HepG2 (cell line): ENCODE measurements around the gene RCC2. TPM values are rescaled to one million over a fixed set of nuclear protein-coding genes. Genes with fewer than 3 reads are reported as not detected.

Source experiments
- ATAC-seq: fragments of 200-7000 bp; cut with Tn5 transposase; 3 replicates; pipeline ENCODE4 v1.9.1; 2020; ENCODE audit warnings: mild to moderate bottlenecking, moderate library complexity
- BruUV-seq: library from RNA; stranded (reverse); fragments of 400-500 nt; replicated peaks from 2 replicates; lab custom pipeline; 2021; lab: Mats Ljungman, UMichigan
- CTCF ChIA-PET: fragments of 300-600 bp; formaldehyde crosslinking; extraction: SDS; loops from one replicate; lab custom pipeline; 2021; ENCODE audit warnings: low total read pairs, inconsistent platforms, low intra/inter-chr PET ratio; lab: Yijun Ruan, JAX
- POLR2A ChIA-PET: fragments of 350-600 bp; sonication (Branson Sonifier 250); formaldehyde crosslinking; loops from one replicate; lab custom pipeline; 2020; ENCODE audit warnings: antibody characterized with exemption, inconsistent platforms; lab: Yijun Ruan, JAX
- DNase-seq: peaks from one replicate; pipeline ENCODE4 v3.0.0-alpha.2; 2015; ENCODE audit warnings: low spot score
- FAIRE-seq: peaks from 3 replicates; lab custom pipeline; 2011; peaks lifted over from hg19 to GRCh38; lab: Jason Lieb, UNC
- H2AFZ ChIP-seq: one replicate; pipeline ENCODE4 v1.6.1; 2011; ENCODE audit warnings: low read length, inconsistent platforms
- H3K27ac ChIP-seq: fragments of 300-600 bp; 3 replicates; pipeline ENCODE4 v1.8.0; 2011; ENCODE audit warnings: mixed run types, mild to moderate bottlenecking, mixed read lengths, low read length, inconsistent platforms; ENCODE audit not compliant: insufficient read depth; ENCODE audit errors: extremely low read length
- H3K27me3 ChIP-seq, 2 experiments: fragments of 200-600 bp in 1 of 2; 2 replicates in 1 of 2; 3 replicates in 1 of 2; pipeline versions ENCODE4 v1.6.0 to v1.8.0; 2011; ENCODE audit warnings: low read length in 2 of 2, mild to moderate bottlenecking in 2 of 2, moderate library complexity in 2 of 2, inconsistent platforms in 1 of 2; ENCODE audit not compliant: insufficient read depth in 2 of 2, control insufficient read depth in 1 of 2
- H3K36me3 ChIP-seq, 2 experiments: fragments of 200-600 bp in 1 of 2; replicated peaks in 1 of 2; 2 replicates in 1 of 2; 3 replicates in 1 of 2; pipeline versions ENCODE4 v1.5.1 to v1.8.0; 2011; ENCODE audit warnings: low read length in 2 of 2, inconsistent platforms in 1 of 2; ENCODE audit not compliant: insufficient read depth in 2 of 2, control insufficient read depth in 1 of 2
- H3K4me1 ChIP-seq: 2 replicates; pipeline ENCODE4 v1.5.1; 2012; ENCODE audit warnings: low read length, inconsistent platforms; ENCODE audit not compliant: insufficient read depth
- H3K4me2 ChIP-seq: 2 replicates; pipeline ENCODE4 v1.6.0; 2011; ENCODE audit warnings: low read depth, low read length, inconsistent platforms
- H3K4me3 ChIP-seq, 3 experiments: fragments of 200-600 bp in 1 of 3; sonication (generic), shearing (Covaris generic) in 1 of 3; replicated peaks in 1 of 3; 2 replicates each; pipeline ENCODE4 v1.5.1; 2011 to 2016; ENCODE audit warnings: low read length in 3 of 3, inconsistent platforms in 2 of 3, low read depth in 2 of 3, mild to moderate bottlenecking in 2 of 3, control low read depth in 1 of 3, mixed read lengths in 1 of 3; ENCODE audit not compliant: insufficient read depth in 1 of 3
- H3K79me2 ChIP-seq: one replicate; pipeline ENCODE4 v1.6.1; 2011; ENCODE audit warnings: low read length, inconsistent platforms; ENCODE audit not compliant: insufficient read depth
- H3K9ac ChIP-seq: 2 replicates; pipeline ENCODE4 v1.6.0; 2011; ENCODE audit warnings: mild to moderate bottlenecking, low read depth, low read length, inconsistent platforms; ENCODE audit not compliant: insufficient read depth
- H3K9me3 ChIP-seq: 2 replicates; pipeline ENCODE4 v1.5.1; 2012; ENCODE audit warnings: mild to moderate bottlenecking, low read length
- H4K20me1 ChIP-seq: 2 replicates; pipeline ENCODE4 v1.6.0; 2011; ENCODE audit warnings: inconsistent platforms, mild to moderate bottlenecking, low read length, moderate library complexity; ENCODE audit not compliant: insufficient read depth
- ADNP ChIP-seq: sonication (generic); formaldehyde crosslinking; IDR thresholded peaks from 2 replicates; pipeline ENCODE4 v1.4.0; 2020; ENCODE audit warnings: missing genetic modification reagents
- MTERF4 ChIP-seq: sonication (generic); formaldehyde crosslinking; IDR thresholded peaks from 2 replicates; pipeline ENCODE4 v1.8.0; 2023; ENCODE audit warnings: mild to moderate bottlenecking, missing genetic modification reagents
- ZBTB46 ChIP-seq: sonication (generic); formaldehyde crosslinking; IDR thresholded peaks from 2 replicates; pipeline ENCODE4 v1.4.0; 2020; ENCODE audit warnings: mild to moderate bottlenecking, missing genetic modification reagents, borderline replicate concordance
- ZBTB7A ChIP-seq: sonication (generic); formaldehyde crosslinking; IDR thresholded peaks from 2 replicates; pipeline ENCODE4 v1.8.0; 2022; ENCODE audit warnings: mild to moderate bottlenecking, missing genetic modification reagents
- ZNF383 ChIP-seq: sonication (generic); formaldehyde crosslinking; IDR thresholded peaks from 2 replicates; pipeline ENCODE4 v1.4.0; 2020; ENCODE audit warnings: missing genetic modification reagents, mild to moderate bottlenecking, borderline replicate concordance
- ZNF646 ChIP-seq: sonication (generic); formaldehyde crosslinking; IDR thresholded peaks from 2 replicates; pipeline ENCODE4 v1.9.0; 2021; ENCODE audit warnings: mild to moderate bottlenecking, missing genetic modification reagents
- ZNF7 ChIP-seq: IDR thresholded peaks from 2 replicates; pipeline ENCODE4 v1.6.1; 2016; ENCODE audit warnings: missing biosample characterization, missing genetic modification reagents
- WGBS: methylation state at CpG from one replicate; pipeline ENCODE4 v1.1.6; 2017; ENCODE audit warnings: low lambda C conversion rate; 5-methylcytosine and 5-hydroxymethylcytosine counted together
- in situ Hi-C: cut with HindIII; loops from 2 replicates; pipeline ENCODE4 v1.10.0; 2017; ENCODE audit warnings: low pct_unique_long_range_greater_than_20kb; ENCODE audit not compliant: extremely low pct_ligation_motif_present
- intact Hi-C: fragments of 100-400 bp; cut with micrococcal nuclease; formaldehyde crosslinking; loops from one replicate; pipeline ENCODE4 v1.10.0; 2022; ENCODE audit not compliant: unreplicated experiment
- polyA plus RNA-seq, 8 experiments: library from polyadenylated mRNA; depleted of rRNA in 3 of 8; stranded (reverse) in 7 of 8; unstranded in 1 of 8; fragments of >200 nt; fragmentation: Illumina TruSeq in 4 of 8; extraction: Trizol in 4 of 8; gene quantifications; 2 replicates each; pipeline versions ENCODE4 v1.2.1 to v1.2.3, GENCODE V29; 2011 to 2016; ENCODE audit warnings: low read depth in 4 of 8, missing spikeins in 1 of 8, mixed read lengths in 1 of 8; ENCODE audit not compliant: insufficient read depth in 1 of 8
- total RNA-seq, 5 experiments: library from RNA; depleted of rRNA; stranded (reverse); fragments of >200 nt; fragmentation: Illumina TruSeq; extraction: Trizol; gene quantifications; 2 replicates each; pipeline ENCODE4 v1.2.3, GENCODE V29; 2016; ENCODE audit warnings: low read depth in 1 of 5

Gene RCC2
- total and polyA plus RNA-seq, 2 of the 13 experiments (the other 11 are each of a cell fraction or from before 2014, with no cell fraction given): 20.5 to 55.8 TPM

GRCh38 chr1:17434601-17435000, 4.9 kb downstream of the RCC2 start (continued):
- no peak for TF ChIP-seq ZNF646 (CRISPR knock-in tag)
- TF ChIP-seq ZNF383 (CRISPR knock-in tag): no peak

- FAIRE-seq (no peak), ATAC-seq (no peak), DNase-seq (no peak)
- Histone ChIP-seq H3K79me2 (peaks cover 44% of the 10 kb centered on the region), H3K4me3 (no peak overlapping the region), H3K27ac (no peak overlapping the region), H4K20me1 (peaks cover 42% of the 10 kb centered on the region), H2AFZ (no peak overlapping the region), H3K4me2 (no peak overlapping the region), H3K9ac (no peak overlapping the region), H3K4me1 (peaks cover 33% of the 10 kb centered on the region), H3K36me3 (peaks cover 8 to 51% of the 10 kb centered on the region in 2 experiments), H3K27me3 (no peaks in the 10 kb centered on the region), H3K9me3 (no peaks in the 10 kb centered on the region)
- 100% methylated on average over 3 of the region's 3 CpGs for WGBS
- in situ Hi-C loops (no loop called here), intact Hi-C loops (no loop called here)
- ChIA-PET CTCF (no interaction called here), POLR2A (no interaction called here)
- no TSS peak for BruUV-seq
- TF ChIP-seq ADNP (no peak), ZNF7 (no peak), ZBTB7A (CRISPR knock-in tag) (no peak), ZBTB46 (CRISPR knock-in tag) (no peak), MTERF4 (CRISPR knock-in tag) (no peak)
Measured at GRCh38 chr1:17434016-17434415, 5.5 kb downstream of the RCC2 start.
